Activated CD4-positive, alpha-beta T cell treated with anti-CD3 and anti-CD28 coated beads for 48 hours (primary cell): Measurements from ENCODE around the gene ADAMTS14.

Source experiments
- DNase-seq: peaks from one replicate; pipeline ENCODE4 v3.0.0-alpha.2; 2020

Gene ADAMTS14

DNA sequence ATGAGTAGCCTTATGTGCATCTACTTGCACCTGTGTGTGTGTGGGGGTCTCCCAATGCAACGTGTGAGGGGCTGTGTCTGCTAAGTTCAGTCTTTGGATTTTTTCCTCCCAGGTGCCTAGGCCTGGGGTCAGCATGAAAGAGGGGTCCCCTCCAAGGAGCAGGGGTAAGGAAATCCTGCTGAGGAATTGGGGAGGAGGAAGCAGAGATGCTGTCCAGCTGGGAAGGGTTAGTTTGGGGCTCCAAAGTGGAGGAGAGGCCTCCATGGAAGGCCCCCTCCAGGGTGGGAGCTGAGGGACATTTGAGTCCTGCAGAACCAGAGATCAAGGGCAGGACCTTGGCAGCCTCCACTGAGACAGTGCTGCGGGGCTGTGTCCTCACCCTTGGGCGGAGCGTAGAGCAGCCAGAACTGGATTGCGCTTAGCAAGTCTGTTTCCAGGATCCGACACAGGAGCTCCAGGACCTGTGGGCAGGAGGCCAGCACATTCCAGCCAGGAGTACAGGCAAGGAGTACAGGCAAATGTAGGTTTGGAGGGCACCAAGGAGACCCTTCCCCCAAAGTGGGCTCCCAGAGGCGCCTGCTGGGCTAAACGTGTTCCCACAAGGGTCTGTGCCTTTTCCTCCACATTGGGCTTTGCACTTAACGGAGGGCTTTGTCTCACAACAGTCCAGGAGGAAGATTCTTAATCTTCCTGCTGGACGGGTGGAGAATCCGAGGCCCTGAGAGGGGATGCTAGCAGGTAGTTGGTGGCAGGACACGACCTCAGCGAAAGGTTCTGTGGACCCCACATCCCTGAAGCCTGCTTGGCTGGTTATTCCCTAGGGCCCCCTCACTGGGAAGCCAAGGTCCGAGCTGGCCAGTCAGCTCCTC is 102.7 kb downstream of the ADAMTS14 start:
- DNase-seq, result no peak

DNA sequence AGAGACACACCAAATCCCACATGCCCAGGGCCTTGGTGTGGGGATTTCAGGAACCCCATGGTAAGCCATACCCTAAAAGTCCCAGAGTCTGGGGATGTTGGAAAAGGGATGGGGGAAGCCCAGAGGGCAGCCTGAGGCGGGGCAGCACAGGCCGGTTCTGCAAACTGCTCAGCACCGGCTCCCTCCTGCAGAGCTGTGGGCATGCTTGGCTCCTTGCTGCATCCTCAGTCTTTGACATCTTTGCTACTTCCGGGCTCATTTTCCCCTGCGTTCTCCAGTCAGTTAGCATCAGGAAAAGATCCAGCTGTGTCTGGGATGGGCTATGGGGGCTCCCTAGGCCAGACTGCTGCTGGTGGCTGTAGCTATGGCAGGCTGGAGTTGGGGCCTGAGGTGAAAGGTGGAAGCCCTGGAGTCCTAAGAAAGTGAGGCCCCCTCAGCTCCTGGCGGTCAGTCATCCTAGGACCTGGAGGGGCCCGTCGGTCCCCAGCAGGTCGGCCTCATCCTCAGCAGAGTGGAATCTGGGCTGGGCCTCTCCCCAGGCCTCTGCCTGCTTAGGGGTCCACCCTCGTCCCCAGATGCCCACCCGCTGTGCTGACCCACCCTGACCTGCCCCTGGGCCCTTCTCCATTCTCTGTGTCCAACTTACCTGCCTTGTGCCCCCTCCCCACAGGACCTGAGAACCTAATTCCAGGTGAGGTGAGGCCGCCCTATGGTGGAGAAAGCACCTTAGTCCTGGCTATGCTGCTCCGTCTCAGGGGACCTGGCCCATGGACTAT is 103.6 kb downstream of the ADAMTS14 start:
- no peak for DNase-seq

DNA sequence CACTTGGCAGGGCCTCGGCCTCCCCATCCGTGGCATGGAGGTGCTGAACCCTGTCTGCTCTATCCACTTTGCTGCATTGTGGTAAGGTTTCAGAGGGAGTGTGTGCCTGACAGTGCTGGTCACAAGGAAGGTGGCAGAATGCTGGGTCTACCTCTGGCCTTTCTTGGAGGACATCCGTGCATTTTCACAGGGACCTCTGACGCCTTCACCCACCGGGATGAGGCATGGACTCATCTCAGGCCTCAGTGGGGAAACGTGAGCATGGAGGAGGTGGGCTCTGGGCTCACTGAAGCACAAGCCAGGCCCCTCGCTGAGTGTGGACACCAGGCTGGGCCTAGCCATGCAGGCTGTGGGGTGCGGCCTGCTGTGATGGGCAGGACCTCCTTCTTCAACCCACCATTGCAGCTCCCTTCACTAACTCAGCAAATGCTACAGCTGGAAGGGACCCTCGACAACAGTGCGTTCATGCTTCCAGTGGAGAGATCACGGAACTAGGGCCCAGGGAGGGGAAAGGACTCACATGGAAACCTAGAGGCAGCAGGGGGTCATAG is 104.2 kb downstream of the ADAMTS14 start:
- DNase-seq, result no peak

DNA sequence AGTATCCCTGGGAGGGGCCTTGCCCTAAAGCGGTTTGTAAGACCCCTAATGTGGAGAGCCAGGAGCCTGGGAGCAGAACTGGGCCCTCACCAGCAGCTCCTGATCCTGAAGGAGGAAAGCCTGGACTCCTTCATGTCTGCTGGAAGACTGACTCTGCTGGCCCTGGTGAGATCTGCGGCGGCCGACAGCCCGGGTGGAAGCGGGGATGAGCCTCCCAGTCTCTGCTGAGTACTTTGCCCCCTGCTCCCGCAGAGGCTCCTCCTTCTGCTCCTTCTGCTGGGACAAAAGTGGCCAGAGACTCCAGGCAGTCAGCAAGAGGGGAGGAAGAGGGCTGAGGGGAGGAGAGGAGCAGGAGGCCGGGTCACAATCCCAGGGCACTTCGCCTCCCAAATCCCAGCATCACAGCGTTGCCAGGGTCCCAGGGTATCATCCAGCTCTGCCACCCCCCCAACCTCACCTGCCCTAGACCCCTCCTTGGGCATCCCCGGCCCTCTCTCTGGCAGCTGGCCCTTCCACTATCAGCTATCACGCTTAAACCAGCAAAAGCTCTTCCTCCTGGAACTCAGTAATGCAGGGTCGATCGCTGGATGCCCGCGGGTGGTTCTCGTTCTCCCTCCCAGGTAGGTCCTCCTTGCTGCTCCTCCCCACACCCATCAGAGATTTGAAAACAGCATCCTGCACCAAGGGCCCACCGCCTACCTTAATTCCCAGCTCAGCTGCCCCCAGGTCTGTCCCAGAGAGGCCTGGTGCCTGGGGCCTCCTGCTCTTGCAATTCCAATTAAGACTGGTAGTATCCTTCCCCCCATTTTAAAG is 105.0 kb downstream of the ADAMTS14 start:
- no peak for DNase-seq

DNA sequence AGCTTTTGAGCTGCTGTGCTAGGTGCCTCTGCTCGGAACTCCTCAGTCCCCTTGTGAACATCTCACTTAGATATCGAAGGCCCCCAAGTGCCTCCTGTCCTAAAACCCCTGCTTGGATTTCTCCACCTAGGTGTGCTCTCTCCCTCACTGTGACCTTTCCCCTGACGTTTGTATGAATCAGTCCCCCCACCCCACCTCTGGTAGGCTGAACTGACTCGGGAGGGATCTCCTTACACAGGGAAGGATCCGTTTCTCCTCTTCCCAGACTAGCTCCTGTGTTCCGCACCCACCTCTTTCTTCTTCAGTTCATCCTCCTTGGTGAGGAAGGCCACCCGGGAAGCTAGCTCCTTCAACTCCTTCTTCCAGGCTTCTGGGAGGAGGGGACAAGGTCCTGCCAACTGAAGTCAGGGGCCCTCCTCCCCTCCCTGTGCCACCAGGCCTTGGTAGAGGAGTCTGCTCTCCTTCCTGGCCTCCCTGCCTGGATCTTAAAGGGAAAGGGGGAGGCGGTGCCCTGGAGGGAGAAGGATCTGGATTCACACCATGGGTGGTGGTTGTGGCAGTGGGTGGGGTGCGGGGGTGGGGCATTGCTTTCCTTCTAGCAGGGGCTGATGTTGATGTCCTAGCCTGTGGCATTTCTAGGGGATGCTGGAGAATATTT is 106.1 kb downstream of the ADAMTS14 start:
- DNase-seq, result no peak

DNA sequence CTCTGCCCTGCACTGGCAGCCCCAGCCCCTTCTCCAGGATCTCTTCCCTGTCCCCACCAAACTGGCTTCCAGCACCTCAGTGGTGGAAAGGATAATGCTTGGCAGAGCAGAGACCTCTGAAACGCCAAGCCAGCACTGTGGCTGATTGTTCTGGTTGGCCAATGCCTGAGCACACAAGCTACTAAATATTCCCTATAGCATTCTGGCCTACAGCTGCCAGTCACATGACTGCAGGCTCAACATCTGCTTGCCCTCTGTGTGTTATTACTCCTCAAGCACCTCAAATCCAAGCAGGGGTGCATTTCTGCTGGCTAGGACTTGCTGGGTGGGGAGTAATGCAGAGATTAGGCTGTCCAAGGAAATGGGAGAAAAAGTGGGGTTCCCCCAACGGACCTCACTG is 106.8 kb downstream of the ADAMTS14 start:
- no peak for DNase-seq

DNA sequence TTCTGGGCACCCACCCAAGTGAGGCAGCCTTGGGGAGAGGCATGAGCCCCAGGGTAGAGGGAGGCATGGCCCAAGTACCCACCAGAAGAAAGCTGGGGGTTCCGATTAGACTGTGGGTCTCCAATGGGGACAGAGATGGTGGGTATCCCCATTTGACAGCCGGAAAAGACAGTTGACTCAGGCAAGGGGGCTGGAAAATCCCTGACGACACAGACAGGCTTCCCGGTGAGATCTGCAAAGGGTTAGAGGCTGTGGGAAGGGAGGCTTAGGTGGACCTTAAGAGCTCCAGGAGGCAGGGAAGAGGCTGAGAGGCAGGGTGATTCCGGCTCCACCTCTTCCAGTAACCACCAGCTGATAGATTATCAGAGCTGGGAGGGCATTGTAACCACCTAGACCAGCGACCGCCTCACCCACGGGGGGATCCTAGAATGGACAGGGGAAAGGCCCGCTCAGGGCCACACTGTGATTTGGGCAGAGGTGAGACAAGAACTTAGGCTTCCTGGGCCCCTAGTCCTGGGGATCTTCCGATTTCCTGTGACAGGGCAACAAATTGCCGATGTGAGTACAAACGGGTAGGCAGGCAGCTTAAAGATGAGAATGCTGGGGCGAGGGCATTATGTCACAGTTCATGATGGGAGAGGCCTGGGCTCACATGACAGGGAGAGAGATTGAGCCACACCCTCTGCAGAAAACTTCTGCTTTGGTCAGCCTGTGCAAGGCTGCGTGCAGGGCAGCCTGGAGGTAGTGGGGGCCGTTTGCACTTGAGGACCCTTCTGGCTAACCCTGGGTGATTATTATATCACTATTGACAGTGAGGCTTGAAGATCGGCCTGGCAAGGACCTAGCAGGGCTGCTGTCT is 107.4 kb downstream of the ADAMTS14 start:
- DNase-seq, result no peak

DNA sequence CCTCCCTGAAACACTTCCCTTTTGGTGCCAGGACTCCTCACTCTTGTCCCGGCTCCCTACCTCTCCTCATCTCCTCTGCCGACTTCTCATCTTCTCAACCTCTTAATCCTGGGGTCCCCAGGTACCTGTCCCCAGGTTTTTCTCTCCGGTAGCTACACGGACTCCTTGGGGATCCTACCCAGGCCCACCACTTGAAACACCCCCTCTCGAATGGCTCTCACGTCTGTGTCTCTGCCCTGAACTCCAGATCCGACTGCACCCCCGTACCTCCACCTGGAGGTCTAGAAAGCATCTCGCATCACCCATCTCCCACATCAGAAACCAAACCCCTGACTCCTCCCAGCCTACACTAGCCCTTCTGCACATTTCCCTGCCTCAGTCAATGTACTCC is 108.1 kb downstream of the ADAMTS14 start:
- no peak for DNase-seq

DNA sequence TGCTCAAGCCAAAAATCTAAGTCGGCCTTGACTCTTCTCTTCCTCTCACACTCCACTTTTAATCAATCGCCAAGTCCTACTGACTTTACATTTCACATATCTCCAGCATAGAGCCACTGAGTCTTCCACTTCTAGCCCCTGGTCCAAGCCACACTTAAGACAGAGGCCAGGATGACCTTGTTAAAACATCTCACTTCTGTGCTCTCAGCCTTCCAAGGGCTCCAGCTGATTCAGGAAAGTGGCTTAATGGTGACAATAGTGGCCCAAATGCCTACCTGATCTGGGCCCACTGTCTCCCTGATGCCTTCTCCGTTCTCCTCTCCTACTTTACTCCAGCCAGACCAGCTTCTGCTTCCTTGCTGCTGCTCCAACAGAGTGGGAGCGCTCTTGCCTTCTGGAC is 108.5 kb downstream of the ADAMTS14 start:
- no peak for DNase-seq

DNA sequence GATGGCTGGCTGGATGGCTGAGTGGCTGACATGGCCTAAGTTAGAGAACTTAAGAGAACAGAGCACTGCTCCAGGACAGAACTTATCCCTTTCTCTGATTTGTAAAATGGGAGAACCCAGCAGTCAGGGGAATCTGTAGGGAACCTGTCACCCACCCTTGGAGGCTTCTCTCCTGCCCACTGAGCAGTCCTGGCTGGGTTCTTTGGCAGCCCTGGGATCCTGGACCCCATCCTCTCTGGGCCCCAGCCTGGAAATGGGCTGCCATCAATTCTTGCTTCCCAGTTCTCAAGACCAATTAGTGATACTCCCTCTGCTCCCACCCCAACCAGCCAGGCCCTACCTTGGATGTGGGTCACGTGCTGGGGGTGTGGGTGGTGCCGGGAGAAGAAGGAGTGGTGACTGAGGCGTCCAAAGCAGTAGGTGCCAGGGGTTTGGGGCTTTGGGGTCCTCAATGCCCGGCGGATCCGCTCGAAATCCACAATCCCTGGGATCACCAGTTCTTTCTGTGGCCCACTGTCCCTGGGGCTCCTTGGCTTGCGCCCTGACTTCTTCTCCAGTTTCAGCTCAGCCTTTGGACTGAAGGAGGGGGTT is 109.2 kb downstream of the ADAMTS14 start:
- DNase-seq, result no peak

DNA sequence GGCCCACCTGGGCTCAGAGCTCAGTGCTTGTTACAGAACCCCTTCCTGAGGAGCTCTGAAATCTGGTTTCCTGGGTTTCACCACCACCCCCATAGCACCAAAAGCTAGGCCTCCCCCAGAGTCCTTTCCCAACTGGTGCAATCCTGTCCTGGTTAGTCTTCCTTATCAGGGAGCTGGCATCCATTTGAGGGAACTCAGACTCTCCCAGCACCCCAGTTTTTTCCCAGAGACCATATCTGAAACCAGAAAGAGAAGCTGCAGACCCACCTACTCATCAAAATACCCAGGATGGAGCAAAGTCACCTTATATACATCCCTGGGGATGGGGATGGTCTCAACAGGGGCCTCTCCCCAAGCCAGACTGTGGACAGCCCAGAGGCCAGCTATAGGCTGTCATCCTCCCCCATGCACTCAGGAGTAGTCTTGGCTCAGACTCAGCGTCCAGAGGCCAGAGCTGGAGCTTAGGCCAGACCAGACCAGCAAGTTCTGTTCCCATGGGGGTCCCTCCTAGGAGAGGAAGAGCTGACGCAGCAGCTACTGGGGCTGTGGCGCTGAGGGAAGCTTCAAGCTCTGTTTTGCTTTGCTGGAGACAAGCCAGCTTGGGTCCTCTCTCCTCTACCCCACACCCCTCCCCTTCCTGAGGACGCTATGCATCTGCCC is 109.9 kb downstream of the ADAMTS14 start:
- no peak for DNase-seq

DNA sequence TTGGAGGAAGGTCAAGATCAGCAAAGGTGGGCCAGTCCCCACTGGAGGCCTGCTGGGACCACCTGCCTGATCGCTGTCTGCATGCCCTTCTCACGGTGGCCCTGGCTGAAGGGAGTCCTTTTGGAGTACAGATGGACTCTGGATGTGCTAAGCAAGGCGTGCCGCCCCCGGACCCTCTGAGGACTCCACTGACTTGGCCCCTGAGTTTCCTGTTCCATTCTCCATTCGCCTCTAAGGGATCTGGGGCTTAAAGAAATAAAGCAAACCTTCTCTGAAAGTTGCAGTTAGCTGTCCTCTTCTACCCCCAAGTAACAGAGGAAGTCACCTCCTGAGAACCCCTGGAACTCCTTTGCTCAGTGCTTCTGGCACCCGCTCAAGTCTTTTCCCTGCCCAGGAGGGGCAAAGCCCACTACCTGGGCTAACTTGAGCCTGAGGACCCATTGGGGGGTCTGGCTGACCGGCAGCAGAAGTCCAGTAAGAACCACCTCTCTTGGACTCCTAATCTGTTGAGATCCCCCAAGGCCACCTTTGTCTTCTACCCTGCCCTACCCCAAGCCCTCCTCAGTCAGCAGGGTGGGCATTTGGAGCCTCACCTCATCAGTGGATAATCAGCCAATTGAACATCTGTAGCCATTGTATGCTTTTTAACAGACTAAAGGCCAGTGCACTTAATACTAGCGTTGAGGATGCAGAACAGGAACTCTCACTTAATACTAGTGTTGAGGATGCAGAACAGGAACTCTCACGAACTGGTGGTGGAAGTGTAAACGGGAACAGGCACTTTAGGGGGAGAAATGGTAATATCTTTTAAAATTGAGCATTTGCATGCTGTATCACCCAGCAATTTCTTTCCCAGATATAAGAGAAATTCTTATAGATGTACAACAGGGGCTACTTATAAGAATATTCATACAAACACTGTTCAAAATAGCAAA is 110.7 kb downstream of the ADAMTS14 start:
- DNase-seq, result no peak

DNA sequence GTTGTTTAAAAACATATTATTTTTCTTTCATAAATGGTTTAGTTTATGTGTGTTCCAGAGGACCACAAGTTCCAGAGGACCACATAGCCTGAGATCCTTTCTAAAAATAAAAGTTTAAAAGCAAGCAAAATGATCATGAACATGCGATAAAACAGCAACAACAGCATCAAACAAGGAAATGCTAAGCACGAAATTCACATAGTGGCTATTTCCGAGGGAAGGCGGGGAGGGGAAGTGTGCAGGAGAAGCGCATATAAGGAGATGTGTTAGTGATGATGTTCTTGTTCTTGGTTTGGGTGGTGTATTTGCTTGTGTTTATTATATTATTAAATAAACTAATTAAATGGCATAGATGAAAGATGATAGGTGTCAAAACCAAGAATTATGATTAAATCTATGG is 111.7 kb downstream of the ADAMTS14 start:
- no peak for DNase-seq

DNA sequence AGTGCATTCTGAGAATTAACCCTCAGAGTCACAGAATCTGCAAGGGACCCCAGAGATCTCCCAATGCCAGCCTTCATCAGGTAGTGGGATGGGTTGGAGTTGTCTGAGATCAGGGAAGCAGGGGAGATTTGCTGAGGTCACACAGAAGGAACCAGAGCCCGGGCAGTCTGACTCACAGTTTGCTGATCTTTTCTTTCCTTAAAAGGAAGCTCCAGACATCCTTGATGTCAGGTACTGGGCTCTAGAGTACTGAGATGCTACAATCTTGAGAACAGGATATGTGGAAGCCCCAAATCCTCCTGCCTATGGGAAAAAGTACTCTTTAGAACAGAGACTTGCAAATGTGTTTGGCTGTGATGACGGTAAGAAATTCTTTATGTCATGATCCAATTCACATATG is 112.2 kb downstream of the ADAMTS14 start:
- DNase-seq, result no peak

DNA sequence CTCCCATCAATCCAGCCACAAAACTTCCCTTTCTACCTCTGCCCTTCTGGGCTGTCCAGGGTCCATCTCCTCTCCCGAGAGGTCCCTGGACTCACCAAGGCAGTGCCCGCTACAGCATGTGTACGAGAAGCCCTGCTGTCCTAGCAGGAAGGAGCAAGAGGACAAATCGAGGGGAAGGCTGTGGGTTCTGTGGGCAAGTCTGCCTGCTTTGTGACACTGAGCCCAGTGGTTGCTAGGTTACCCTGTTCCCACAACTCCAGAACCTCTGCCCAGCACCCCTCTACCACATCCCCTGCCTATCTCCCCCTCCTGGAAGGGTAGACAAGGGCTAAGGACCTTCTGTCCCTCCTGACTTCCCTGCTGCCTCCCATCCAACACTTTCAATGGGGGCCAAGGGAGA is 112.9 kb downstream of the ADAMTS14 start, which contains the start of gene TBATA:
TBATA (minus strand) TSS at position 188 of the 400 bp plus-strand sequence. CDS start 1,998 bp downstream, outside the sequence.
- no peak for DNase-seq

DNA sequence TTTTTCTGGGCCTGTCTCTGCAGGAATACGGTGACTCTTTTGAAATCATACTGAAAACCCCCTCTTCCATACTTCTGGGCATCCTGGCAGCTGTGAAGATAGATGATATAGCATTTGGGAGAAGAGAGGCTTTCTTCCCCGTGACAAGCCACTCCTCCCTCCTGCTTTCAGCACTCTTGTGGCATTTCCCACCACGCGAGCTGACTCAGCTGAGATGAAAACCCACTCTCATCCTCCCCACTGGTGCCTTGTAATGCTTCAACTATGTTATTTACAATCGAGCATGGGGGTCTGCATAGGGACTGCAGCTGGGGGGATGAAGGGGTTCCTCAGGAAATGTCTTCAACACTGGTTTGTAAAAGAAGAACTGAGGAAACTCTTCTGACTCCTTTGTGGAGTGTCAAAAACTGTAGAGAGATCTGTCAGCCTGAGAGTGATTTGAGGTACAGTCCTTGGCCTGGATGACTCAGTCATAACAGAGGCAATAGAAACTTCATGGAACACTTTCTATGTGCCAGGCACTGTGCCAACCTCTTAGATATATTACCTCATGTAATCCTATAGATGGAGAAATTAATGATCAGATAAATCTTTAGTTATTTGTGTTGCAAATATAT is 114.6 kb downstream of the ADAMTS14 start:
- DNase-seq, result peak; percentile 33

DNA sequence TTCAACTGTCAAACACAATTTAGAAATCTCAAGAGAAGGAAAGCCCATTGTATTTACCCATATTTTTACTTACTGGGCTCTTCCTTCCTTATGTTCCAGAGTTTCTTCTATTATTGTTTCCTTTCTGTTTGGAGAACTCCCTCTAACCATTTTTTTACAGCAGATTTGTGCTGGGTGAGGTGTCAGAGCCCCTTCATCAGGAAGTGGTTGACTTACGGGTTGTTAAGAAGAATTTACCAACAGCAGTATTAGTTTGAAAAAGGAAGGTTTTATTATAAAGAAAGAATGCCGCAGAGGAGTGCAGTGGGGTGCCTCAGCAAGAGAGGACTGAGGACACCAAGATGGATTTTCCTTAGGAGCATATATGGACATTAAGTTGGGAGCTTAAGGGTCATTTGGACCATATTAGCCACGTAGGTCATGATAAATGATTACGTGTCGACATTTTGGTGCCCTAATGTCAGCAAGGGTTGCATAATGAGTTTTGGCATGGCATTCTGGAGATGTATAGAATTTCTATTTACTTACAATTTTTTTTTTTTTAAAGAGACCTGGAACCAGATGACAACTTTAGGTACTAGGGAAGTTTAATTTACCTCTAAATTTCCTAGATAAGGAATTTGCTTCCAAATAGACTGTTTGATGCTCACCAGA is 119.2 kb downstream of the ADAMTS14 start:
- DNase-seq, result no peak

DNA sequence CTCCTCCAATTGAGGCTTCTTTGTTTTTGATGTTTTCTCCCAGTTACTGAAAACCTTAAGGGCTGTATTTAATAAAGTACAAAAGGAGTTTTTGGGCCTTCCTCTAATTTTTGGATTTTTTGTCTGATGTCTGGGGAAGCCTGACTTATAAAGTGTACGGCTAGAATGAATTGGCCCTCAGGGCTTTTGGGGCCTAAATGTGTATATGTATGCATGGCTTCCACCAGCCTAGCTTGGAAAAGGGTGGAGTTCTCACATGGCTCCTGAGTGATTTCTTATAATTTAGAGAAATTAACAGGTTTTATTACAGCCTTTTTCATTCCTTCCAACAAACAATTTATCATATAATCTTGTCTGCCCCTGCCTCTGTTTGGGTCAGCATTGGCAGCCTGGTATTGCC is 123.3 kb downstream of the ADAMTS14 start:
- no peak for DNase-seq
